OCI-LY3 (cell line): Measurements from ENCODE around the gene PARP12.

Experiments used
- EZH2phosphoT487 ChIP-seq: fragments of 200-600 bp; shearing (Covaris generic); IDR thresholded peaks from 2 replicates; pipeline ENCODE4 v1.6.1; 2018; ENCODE audit warnings: antibody characterized with exemption, mixed run types, low read depth
- TF ChIP-seq, protein P1 (sequence below): fragments of 200-600, 300-600 bp; sonication (generic); IDR thresholded peaks from 2 replicates; pipeline ENCODE4 v1.5.1; 2014; ENCODE audit warnings: antibody characterized with exemption, low read length, low read depth

DNA sequence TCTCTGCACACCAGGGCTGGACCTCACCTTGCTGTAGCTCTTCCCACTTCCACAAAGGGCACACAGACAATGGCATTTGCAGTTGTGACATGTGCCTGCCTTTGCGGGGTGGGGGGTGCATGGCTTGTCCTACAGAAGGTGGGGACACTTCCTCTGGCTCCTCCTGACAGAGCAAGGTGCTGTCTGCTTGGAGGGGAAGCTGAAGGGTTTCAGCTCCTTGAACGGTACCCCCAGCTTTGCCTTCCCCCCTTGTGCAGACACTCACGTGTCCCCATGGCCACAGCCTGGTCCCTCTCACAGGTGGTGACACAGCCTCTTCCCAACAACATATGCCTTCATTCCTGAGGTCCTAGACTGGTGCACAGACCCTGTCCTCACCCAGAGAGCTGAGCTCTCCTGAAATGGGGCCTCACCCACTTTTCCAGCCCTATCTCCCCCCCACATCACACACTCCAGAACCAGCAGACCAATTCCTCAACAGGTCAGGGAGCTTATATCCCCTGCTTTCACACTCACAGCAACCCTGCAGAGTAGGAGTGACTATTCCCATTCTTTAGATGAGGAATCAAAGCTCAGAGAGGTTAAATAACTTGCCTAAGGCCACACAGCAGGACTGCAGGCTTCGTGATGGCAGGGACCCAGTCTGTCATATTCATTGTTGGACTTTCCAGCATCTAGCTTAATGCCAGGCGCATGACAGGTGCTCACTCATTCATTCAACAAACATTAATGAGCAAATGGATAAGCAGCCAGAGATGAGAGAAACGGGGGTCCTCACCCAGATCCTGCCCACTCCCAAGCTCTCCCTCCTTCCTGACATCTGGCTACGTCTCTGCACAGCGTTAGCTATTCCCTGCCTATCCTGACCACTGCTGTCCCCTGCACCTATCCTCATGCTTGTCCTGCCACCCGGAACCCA is 44.4 kb downstream of the PARP12 start:
- TF ChIP-seq EZH2phosphoT487 = no peak
- TF ChIP-seq, protein P1, sequence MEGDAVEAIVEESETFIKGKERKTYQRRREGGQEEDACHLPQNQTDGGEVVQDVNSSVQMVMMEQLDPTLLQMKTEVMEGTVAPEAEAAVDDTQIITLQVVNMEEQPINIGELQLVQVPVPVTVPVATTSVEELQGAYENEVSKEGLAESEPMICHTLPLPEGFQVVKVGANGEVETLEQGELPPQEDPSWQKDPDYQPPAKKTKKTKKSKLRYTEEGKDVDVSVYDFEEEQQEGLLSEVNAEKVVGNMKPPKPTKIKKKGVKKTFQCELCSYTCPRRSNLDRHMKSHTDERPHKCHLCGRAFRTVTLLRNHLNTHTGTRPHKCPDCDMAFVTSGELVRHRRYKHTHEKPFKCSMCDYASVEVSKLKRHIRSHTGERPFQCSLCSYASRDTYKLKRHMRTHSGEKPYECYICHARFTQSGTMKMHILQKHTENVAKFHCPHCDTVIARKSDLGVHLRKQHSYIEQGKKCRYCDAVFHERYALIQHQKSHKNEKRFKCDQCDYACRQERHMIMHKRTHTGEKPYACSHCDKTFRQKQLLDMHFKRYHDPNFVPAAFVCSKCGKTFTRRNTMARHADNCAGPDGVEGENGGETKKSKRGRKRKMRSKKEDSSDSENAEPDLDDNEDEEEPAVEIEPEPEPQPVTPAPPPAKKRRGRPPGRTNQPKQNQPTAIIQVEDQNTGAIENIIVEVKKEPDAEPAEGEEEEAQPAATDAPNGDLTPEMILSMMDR = no peak
